SU-DHL-6 (cell line): Measurements from ENCODE around the gene PIK3C2B.

Experiments
- H2AFZ ChIP-seq: fragments of 200-600 bp; sonication (generic); 2 replicates; pipeline ENCODE4 v1.6.1; 2014; ENCODE audit warnings: low read depth, mild to moderate bottlenecking, moderate library complexity, mixed read lengths, antibody characterized with exemption, low read length; ENCODE audit not compliant: severe bottlenecking
- H3F3A ChIP-seq: fragments of 200-600 bp; shearing (Covaris generic); 2 replicates; pipeline ENCODE4 v1.6.0; 2016; ENCODE audit warnings: antibody characterized with exemption, mild to moderate bottlenecking; ENCODE audit not compliant: insufficient read depth
- H3K27ac ChIP-seq: fragments of 200-600 bp; sonication (generic); 2 replicates; pipeline ENCODE4 v1.5.1; 2016; ENCODE audit warnings: low read depth, mild to moderate bottlenecking, low read length, moderate library complexity, mixed read lengths
- H3K27me3 ChIP-seq: fragments of 200-600 bp; sonication (generic), shearing (Covaris generic); 2 replicates; pipeline ENCODE4 v1.6.0; 2014; ENCODE audit warnings: mild to moderate bottlenecking, low read length
- H3K36me3 ChIP-seq: fragments of 200-600 bp; sonication (generic); 2 replicates; pipeline ENCODE4 v1.6.1; 2014; ENCODE audit warnings: mild to moderate bottlenecking, low read length, mixed read lengths
- H3K4me2 ChIP-seq: fragments of 300-600, 200-600 bp; shearing (Covaris generic), sonication (generic); 2 replicates; pipeline ENCODE4 v1.6.0; 2014; ENCODE audit warnings: low read length, low read depth, mild to moderate bottlenecking; ENCODE audit not compliant: poor library complexity, severe bottlenecking
- H3K4me3 ChIP-seq: fragments of 200-600 bp; sonication (generic); 2 replicates; pipeline ENCODE4 v1.5.1; 2014; ENCODE audit warnings: antibody characterized with exemption, low read length, mild to moderate bottlenecking, mixed read lengths; ENCODE audit not compliant: insufficient read depth, poor library complexity, severe bottlenecking
- H3K79me2 ChIP-seq: fragments of 200-600 bp; sonication (generic); 2 replicates; pipeline ENCODE4 v1.6.1; 2014; ENCODE audit warnings: mild to moderate bottlenecking, low read length, moderate library complexity; ENCODE audit not compliant: insufficient read depth
- H3K9ac ChIP-seq: fragments of 200-600 bp; sonication (generic); 2 replicates; pipeline ENCODE4 v1.7.0; 2014; ENCODE audit warnings: mild to moderate bottlenecking, low read length
- H3K9me2 ChIP-seq: fragments of 200-600 bp; sonication (generic); replicated peaks from 2 replicates; pipeline ENCODE4 v1.6.1; 2014; ENCODE audit warnings: low read length; ENCODE audit not compliant: insufficient read depth
- H3K9me3 ChIP-seq: fragments of 200-600 bp; sonication (generic); 2 replicates; pipeline ENCODE4 v1.6.1; 2014; ENCODE audit warnings: low read length, mixed read lengths; ENCODE audit not compliant: insufficient read depth
- H4K20me1 ChIP-seq: fragments of 200-600 bp; sonication (generic); 2 replicates; pipeline ENCODE4 v1.6.1; 2014; ENCODE audit warnings: low read depth, mild to moderate bottlenecking, antibody characterized with exemption, low read length, moderate library complexity, mixed read lengths
- EZH2phosphoT487 ChIP-seq: fragments of 200-600 bp; sonication (generic), shearing (Covaris generic); conservative IDR thresholded peaks from 2 replicates; pipeline ENCODE4 v1.6.1; 2018; ENCODE audit warnings: mild to moderate bottlenecking, antibody characterized with exemption, low read length, moderate library complexity, mixed read lengths
- TF ChIP-seq, protein P1 (sequence below): fragments of 200-600 bp; sonication (generic); IDR thresholded peaks from one replicate; pipeline ENCODE4 v1.5.1; 2017; ENCODE audit warnings: antibody characterized with exemption, mild to moderate bottlenecking, low read length, moderate library complexity; ENCODE audit not compliant: insufficient read depth, poor library complexity, severe bottlenecking

PIK3C2B gene

GRCh38 chr1:204451352-204452124 lies 43.1 kb downstream of the PIK3C2B start:
- no peak overlapping the region for H3K4me2 ChIP-seq
- H3F3A ChIP-seq = no peaks in the 10 kb centered on the region
- H3K36me3 ChIP-seq = no peaks in the 10 kb centered on the region

GRCh38 chr1:204450461-204451257 lies 43.9 kb downstream of the PIK3C2B start:
- H3K27me3 ChIP-seq = no peaks in the 10 kb centered on the region
- H3K9ac ChIP-seq = no peak overlapping the region
- no peaks in the 10 kb centered on the region for H3K9me3 ChIP-seq
- TF ChIP-seq EZH2phosphoT487 = no peak
- TF ChIP-seq, protein P1, sequence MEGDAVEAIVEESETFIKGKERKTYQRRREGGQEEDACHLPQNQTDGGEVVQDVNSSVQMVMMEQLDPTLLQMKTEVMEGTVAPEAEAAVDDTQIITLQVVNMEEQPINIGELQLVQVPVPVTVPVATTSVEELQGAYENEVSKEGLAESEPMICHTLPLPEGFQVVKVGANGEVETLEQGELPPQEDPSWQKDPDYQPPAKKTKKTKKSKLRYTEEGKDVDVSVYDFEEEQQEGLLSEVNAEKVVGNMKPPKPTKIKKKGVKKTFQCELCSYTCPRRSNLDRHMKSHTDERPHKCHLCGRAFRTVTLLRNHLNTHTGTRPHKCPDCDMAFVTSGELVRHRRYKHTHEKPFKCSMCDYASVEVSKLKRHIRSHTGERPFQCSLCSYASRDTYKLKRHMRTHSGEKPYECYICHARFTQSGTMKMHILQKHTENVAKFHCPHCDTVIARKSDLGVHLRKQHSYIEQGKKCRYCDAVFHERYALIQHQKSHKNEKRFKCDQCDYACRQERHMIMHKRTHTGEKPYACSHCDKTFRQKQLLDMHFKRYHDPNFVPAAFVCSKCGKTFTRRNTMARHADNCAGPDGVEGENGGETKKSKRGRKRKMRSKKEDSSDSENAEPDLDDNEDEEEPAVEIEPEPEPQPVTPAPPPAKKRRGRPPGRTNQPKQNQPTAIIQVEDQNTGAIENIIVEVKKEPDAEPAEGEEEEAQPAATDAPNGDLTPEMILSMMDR = no peak
- no peak overlapping the region for H3K4me3 ChIP-seq
- no peaks in the 10 kb centered on the region for H3F3A ChIP-seq
- H4K20me1 ChIP-seq = no peaks in the 10 kb centered on the region
- no peak overlapping the region for H3K27ac ChIP-seq
- H3K36me3 ChIP-seq = no peaks in the 10 kb centered on the region
- H2AFZ ChIP-seq = no peak overlapping the region
- no peaks in the 10 kb centered on the region for H3K79me2 ChIP-seq
- no peak overlapping the region for H3K4me2 ChIP-seq
- no peaks in the 10 kb centered on the region for H3K9me2 ChIP-seq

More at GRCh38 chr1:204451352-204452124, 43.1 kb downstream of the PIK3C2B start:
- Histone ChIP-seq H3K27ac (no peak overlapping the region), H4K20me1 (no peaks in the 10 kb centered on the region), H2AFZ (no peak overlapping the region), H3K9me3 (no peaks in the 10 kb centered on the region), H3K9ac (no peak overlapping the region), H3K79me2 (no peaks in the 10 kb centered on the region), H3K4me3 (no peak overlapping the region), H3K27me3 (no peaks in the 10 kb centered on the region), H3K9me2 (no peaks in the 10 kb centered on the region)
- no peak for TF ChIP-seq EZH2phosphoT487
- TF ChIP-seq, protein P1 = no peak

GRCh38 chr1:204449678-204450280 lies 44.8 kb downstream of the PIK3C2B start:
- Histone ChIP-seq H3K36me3 (no peaks in the 10 kb centered on the region), H3K27ac (no peak overlapping the region), H2AFZ (no peak overlapping the region), H3K9ac (no peak overlapping the region), H3K79me2 (no peaks in the 10 kb centered on the region), H3K9me3 (no peaks in the 10 kb centered on the region), H3K4me2 (no peak overlapping the region), H3K4me3 (no peak overlapping the region), H3K9me2 (no peaks in the 10 kb centered on the region), H4K20me1 (no peaks in the 10 kb centered on the region), H3K27me3 (no peaks in the 10 kb centered on the region), H3F3A (no peaks in the 10 kb centered on the region)
- TF ChIP-seq EZH2phosphoT487 = no peak
- TF ChIP-seq, protein P1 = no peak
